Measurements from ENCODE around the gene UBXN1.
A peak's percentile ranks its signal among the peaks of the same experiment; 100 is the strongest.

UBXN1 gene

DNA sequence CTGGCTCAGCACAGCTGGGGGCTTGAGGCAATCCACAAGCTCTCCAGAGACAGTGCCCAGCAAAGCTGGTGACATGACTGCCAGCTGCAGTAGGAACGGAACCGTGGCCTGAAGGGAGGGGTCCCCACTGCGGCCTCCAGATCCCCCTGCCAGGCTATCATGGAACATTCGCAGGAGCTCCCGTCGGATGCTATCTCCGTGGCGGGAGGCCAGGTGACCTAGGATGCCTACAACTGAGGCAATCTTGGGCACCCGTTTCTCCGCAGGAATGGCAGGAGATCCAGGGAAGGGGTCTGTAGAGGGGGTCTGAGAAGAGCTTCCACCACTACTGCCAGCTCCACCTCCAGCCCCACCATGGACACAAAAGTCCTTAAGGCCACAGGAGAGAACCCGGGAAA lies 29.9 kb downstream of the UBXN1 start:
- TF ChIP-seq CTCF (IDR thresholded peaks at IDR 0.05; ENCODE audit: borderline replicate concordance, insufficient read depth, low read depth, low read length), result no peak
- H3K4me3 ChIP-seq (ENCODE audit: low read depth, low read length), result no peak overlapping the region

GRCh38 chr11:62648185-62648966 lies 30.5 kb downstream of the UBXN1 start:
- no peak overlapping the region for H3K4me3 ChIP-seq (ENCODE audit: low read depth, low read length)
- no peak for TF ChIP-seq CTCF (IDR thresholded peaks at IDR 0.05; ENCODE audit: borderline replicate concordance, insufficient read depth, low read depth, low read length)

DNA sequence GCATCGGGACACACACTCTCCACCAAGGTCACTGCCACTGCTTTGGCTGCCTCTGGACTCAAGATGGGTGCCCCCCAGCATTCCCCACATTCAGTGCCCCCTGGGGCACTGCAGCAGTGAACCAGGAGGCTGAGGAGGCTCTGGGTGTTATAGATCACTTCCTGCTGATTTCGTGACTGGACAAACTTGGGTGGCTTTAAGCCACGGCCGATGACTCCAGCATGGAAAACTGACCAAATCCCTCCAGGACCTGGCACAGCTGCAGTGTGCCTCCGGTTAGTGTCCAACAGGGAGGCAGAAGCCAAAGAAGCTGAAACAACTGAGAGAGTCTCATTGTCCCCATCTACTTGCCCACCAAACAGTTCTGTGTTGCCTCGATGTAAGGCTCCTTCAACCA lies 31.3 kb downstream of the UBXN1 start:
- H3K4me3 ChIP-seq (ENCODE audit: low read depth, low read length), result no peak overlapping the region
- no peak for TF ChIP-seq CTCF (IDR thresholded peaks at IDR 0.05; ENCODE audit: borderline replicate concordance, insufficient read depth, low read depth, low read length)

DNA sequence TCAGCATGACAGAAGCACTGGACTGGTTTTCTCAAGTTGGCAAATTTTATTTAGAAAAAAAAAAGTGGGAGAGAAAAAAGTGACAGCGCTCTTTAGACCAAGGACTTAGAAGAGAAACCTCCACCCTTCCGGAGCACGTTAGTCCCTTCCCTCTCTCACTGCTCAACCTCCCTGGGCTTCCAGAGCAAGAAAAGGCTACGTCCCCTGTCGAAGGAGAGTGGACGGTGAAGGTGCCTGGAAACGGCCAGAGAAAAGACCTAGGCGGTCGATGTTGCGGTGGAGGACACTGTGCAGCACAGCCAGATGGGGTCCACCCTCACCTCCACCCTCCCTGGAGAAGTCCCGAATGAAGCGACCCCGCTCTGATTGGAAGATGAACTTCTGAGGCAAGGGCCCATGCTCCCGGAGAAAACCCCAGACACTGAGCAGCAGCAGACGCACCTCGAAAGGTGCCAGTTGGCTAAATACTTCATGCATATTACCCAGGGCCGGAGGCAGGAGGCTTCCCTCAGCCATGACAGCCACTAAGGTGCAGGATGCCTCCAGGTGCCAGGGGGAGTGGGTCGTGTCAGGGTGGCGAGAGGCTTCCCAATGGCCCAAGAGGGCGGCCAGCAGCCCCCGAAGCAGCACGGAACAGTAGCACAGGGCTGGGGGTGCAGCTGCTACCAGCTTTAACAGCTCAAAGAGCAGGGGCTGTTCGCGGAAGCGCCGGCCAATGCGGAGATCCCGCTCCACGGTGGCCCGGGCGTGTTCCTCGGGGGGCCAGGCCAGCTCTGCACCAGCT lies 31.9 kb downstream of the UBXN1 start:
- H3K4me3 ChIP-seq (ENCODE audit: low read depth, low read length), result no peak overlapping the region
- TF ChIP-seq CTCF (IDR thresholded peaks at IDR 0.05; ENCODE audit: borderline replicate concordance, insufficient read depth, low read depth, low read length), result no peak

DNA sequence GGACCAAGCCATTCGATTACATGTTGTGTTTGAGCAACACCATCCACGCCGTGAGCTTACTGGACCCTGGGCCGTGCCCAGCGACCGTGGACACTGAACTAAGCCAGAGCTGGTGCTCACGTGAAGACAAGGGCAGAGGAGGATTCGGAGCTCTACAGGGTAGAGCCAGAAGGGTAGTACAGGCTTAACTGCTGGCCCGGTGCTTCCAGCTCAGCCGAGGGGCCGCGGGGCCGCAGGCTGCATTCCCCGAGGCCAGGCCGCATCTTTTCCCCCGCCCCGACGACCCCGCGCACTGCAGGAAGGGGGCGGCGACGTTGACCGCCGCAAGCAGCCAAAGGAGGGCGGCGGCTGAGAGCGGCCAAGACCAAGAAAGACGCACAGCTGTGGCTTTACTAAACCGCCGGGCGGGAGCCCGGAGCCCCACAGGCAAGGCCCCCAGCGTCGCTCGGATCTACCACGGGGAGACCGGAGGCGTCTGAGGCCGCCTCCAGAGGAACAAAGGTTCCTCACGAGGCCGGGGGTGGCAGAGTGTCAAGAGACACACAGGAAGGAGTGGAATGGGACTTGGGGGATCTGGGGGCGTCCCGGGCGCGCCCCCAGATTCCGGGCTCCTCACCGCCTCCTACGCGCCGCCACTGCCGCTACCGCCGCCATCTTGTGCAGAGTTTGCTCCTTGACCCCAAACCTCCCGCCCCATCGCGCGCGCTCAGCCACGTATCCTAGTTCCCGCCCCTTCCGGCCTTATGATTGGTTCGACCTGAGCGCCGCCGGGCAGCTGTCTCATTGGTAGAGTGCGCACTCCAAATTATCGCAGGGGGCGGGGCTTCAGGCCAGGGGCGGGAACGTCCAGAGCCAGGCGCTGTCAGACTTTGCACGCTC lies 32.7 kb downstream of the UBXN1 start, which contains the start of gene GANAB:
TSS of gene GANAB (minus strand) at position 668 of the 879 bp plus-strand sequence. CDS start at position 654, 14 bp downstream.
- peak within 1 kb of the TSS; percentile 91 for H3K4me3 ChIP-seq (ENCODE audit: low read depth, low read length)
- no peak for TF ChIP-seq CTCF (IDR thresholded peaks at IDR 0.05; ENCODE audit: borderline replicate concordance, insufficient read depth, low read depth, low read length)

GRCh38 chr11:62645671-62645945 lies 33.3 kb downstream of the UBXN1 start:
- no peak for TF ChIP-seq CTCF (IDR thresholded peaks at IDR 0.05; ENCODE audit: borderline replicate concordance, insufficient read depth, low read depth, low read length)
- H3K4me3 ChIP-seq (ENCODE audit: low read depth, low read length), result peak overlapping the region; percentile 91

Measured in GM12875 (cell line).